HEK293T (cell line): Measurements from ENCODE around the gene FTO.

Experiments used
- FOXA1 ChIP-seq: fragments of 450-650 bp; IDR thresholded peaks from 2 replicates; pipeline ENCODE4 v1.6.1; 2016; ENCODE audit warnings: mild to moderate bottlenecking
- FOXK2 ChIP-seq: fragments of 450-650 bp; IDR thresholded peaks from 2 replicates; pipeline ENCODE4 v1.6.1; 2016; ENCODE audit warnings: mild to moderate bottlenecking
- HDGF ChIP-seq: fragments of 450-650 bp; IDR thresholded peaks from 2 replicates; pipeline ENCODE4 v1.6.1; 2017; ENCODE audit warnings: antibody characterized with exemption, borderline replicate concordance
- SUZ12 ChIP-seq: fragments of 450-650 bp; IDR thresholded peaks from 2 replicates; pipeline ENCODE4 v1.6.1; 2016; ENCODE audit warnings: mild to moderate bottlenecking

- no peak for TF ChIP-seq FOXA1
- TF ChIP-seq HDGF: no peak
- no peak for TF ChIP-seq SUZ12
- TF ChIP-seq FOXK2: no peak
These were observed 490.4 kb downstream of the FTO start for GRCh38 chr16:54194334-54194743.
